GM12873 (cell line): ENCODE data around the gene KRT27.

ENCODE experiments used
- TF ChIP-seq, protein P1 (sequence below): IDR thresholded peaks from 2 replicates; pipeline ENCODE4 v1.5.1; 2012; ENCODE audit warnings: low read depth, mild to moderate bottlenecking, moderate library complexity, low read length, control low read depth; ENCODE audit not compliant: insufficient read depth; ENCODE audit errors: missing control alignments

KRT27 gene

DNA sequence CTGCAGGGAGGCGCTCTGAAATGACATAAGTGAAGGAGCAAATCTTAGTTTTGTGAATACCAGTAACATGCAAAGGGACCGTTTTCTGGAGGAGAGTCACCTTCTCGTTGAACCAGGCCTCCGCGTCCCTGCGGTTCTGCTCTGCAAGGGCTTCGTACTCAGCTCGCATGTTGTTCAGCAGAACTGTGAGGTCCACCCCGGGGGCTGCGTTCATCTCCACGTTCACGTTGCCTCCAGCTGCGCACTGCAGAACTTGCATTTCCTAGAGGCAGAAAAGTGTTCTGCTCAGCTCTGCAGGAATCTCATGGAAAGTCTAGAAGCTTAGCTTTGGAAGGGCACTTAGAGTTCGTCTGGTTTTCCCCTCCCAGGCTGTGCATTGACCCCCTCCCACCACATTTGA, 31.3 kb downstream of the KRT27 start:
- TF ChIP-seq, protein P1, sequence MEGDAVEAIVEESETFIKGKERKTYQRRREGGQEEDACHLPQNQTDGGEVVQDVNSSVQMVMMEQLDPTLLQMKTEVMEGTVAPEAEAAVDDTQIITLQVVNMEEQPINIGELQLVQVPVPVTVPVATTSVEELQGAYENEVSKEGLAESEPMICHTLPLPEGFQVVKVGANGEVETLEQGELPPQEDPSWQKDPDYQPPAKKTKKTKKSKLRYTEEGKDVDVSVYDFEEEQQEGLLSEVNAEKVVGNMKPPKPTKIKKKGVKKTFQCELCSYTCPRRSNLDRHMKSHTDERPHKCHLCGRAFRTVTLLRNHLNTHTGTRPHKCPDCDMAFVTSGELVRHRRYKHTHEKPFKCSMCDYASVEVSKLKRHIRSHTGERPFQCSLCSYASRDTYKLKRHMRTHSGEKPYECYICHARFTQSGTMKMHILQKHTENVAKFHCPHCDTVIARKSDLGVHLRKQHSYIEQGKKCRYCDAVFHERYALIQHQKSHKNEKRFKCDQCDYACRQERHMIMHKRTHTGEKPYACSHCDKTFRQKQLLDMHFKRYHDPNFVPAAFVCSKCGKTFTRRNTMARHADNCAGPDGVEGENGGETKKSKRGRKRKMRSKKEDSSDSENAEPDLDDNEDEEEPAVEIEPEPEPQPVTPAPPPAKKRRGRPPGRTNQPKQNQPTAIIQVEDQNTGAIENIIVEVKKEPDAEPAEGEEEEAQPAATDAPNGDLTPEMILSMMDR, result no peak

DNA sequence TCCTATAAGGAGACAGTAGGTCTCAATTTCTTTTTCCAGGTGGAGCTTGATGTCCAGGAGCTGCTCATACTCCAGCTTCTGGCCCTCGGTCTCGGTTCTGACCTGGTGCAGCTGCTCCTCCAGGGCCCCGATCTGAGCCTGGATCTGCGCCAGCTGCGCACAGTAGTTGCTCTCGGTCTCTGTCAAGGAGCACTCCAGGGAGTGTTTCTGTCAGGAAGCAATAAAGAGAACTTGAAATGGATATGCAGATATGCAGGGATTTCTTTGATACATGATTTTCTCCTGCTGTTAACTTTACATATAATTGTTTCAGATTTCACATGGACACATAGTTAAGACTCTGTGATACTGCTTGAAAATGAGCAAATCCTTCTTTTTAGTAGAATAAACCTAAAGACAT, 32.0 kb downstream of the KRT27 start:
- TF ChIP-seq, protein P1, result no peak

DNA sequence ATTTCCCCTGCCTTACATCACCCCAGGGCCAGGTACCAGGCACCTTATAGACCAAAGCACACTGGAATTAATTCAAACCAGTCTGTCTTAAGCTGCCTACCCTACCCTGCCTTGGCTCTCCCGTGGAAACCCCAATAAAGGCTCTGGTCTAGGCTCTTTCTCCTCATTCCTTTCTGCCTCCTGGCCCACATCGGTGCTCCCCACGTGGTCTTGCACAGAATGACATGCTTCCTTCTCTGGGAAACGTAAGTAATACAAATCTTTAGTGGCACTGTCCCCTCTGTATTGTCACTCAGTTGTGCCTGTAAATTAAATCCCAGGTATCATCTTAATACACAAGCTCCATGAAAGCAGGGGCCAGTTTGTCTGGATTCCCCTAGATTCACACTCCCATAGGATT, 43.8 kb downstream of the KRT27 start:
- TF ChIP-seq, protein P1, result peak; percentile 11

DNA sequence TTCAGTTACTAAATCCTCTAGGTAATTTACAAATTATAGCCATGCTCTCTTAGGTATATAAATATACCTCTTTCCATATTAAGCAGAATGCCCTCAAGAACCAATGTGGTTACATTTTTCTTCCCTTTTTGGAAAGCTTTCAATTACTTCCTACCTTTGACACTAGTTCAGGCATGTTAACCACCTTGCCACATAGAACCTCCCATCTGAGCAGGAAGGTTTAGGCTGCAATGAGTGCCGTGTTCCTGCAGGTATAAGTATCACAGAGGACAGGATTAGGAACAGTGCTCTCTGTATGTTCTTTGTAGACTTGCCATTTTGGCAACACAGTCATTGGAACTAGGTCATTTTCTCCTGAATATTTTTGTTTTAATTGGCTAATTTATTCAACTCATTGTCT, 47.3 kb downstream of the KRT27 start:
- TF ChIP-seq, protein P1, result no peak

DNA sequence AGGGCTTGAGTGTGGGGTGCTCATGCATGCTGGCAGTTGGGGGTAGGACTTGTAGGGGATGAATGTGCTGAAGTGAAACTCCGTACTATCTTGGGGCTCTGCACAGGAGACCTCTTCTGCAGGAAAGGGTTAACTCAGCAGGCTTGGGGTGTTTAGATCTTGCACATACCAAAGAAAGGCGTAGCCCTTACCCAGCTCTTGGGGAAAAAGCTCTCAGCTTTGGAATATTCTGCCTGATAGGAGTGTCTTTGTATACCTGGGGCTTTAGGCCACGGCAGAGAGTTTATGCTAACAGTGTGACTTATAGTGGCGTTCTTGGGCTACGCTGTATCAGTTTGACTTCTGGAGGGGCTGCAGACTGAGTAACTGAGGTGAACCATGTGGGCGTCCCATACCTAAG, 48.3 kb downstream of the KRT27 start:
- TF ChIP-seq, protein P1, result no peak

DNA sequence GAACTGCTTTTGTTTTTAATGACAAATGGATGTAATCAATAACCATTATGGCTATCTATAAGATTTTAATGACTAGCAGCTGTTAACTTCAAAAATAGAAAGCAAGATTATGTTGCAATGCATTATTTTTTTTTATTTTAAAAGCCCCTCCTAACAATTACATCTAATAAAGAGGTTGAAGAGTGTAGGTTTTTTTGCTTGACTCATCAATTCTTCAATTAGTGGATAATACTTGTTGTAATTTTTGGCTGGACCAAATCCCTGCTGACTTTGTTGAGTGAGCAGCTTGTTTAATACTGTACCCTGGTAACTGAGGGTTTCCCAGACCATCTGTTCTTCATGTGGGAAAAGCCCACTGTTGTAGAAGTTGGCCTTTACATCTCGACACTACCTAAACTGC, 51.4 kb downstream of the KRT27 start:
- TF ChIP-seq, protein P1, result no peak

DNA sequence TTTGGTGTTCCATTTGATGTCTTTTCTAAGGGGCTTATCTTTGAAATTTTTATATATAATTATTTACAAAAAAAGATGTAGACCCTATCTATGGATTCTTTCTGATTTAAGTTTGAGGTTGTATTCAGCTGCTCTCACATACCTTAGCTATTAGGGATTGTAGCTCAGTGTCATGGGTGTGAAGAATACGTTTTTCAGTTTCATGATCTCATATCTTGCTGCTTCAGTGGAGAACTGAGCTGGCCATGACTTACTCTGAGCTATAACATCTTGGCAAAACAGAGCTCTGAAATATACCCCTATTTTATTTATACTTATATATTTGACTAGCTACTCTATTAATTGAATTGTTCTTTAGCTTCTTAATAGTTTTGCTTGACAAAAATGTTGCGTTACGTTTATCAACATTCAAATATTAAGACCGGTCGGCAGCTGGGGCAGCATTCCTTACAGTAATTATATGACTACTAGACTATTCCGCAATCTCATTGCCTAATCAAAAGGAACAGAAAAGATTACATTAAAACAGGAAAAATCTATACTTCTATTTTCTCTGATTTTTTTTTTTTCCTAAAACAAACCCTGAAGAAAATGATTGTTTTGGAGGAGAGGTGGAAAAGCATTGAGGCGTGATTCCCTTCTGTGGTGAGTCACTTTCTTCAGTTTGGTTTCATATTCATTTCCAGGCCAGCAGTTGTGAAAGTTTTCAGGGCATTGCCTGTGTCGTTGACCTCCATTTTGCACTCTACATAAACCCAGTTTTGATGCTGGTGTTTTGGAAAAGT, 54.7 kb downstream of the KRT27 start:
- TF ChIP-seq, protein P1, result no peak
